Measurements from ENCODE around the gene KLF3.

Gene KLF3

DNA sequence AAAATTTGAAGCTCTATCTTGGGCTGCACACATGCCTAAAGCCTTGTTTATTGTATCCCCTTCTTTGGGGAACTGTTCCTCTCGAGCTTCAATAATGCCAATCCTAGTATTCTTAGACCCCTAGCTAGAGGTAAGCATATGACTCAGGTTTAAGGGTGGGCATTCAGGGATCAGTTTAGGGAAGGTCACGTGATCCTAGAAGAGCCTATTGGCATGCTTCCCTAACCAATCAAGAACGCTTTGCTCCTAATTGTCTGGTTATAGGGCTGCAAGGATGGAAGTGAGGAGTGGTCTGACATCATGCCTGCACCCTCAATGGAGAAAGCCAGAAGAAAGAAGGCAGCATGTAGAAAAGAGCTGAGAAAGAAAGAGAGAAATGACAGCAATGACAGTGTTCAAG is 71.9 kb downstream of the KLF3 start:
- no peak overlapping the region for H3K4me3 ChIP-seq
- peaks cover 0 to 4% (median 1%) of the 10 kb centered on the region in 4 donors for H3K4me1 ChIP-seq
- no peaks in the 10 kb centered on the region for H3K27me3 ChIP-seq
- no peaks in the 10 kb centered on the region for H3K36me3 ChIP-seq
- TF ChIP-seq, protein P1, sequence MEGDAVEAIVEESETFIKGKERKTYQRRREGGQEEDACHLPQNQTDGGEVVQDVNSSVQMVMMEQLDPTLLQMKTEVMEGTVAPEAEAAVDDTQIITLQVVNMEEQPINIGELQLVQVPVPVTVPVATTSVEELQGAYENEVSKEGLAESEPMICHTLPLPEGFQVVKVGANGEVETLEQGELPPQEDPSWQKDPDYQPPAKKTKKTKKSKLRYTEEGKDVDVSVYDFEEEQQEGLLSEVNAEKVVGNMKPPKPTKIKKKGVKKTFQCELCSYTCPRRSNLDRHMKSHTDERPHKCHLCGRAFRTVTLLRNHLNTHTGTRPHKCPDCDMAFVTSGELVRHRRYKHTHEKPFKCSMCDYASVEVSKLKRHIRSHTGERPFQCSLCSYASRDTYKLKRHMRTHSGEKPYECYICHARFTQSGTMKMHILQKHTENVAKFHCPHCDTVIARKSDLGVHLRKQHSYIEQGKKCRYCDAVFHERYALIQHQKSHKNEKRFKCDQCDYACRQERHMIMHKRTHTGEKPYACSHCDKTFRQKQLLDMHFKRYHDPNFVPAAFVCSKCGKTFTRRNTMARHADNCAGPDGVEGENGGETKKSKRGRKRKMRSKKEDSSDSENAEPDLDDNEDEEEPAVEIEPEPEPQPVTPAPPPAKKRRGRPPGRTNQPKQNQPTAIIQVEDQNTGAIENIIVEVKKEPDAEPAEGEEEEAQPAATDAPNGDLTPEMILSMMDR (IDR thresholded peaks at IDR 0.05), result no peak
- no peak overlapping the region for H3K27ac ChIP-seq
- no peak for DNase-seq
- no peaks in the 10 kb centered on the region for H3K9me3 ChIP-seq
- intact Hi-C loops (cut with DNase I; ENCODE audit: low total_unique reads), result no loop called here

DNA sequence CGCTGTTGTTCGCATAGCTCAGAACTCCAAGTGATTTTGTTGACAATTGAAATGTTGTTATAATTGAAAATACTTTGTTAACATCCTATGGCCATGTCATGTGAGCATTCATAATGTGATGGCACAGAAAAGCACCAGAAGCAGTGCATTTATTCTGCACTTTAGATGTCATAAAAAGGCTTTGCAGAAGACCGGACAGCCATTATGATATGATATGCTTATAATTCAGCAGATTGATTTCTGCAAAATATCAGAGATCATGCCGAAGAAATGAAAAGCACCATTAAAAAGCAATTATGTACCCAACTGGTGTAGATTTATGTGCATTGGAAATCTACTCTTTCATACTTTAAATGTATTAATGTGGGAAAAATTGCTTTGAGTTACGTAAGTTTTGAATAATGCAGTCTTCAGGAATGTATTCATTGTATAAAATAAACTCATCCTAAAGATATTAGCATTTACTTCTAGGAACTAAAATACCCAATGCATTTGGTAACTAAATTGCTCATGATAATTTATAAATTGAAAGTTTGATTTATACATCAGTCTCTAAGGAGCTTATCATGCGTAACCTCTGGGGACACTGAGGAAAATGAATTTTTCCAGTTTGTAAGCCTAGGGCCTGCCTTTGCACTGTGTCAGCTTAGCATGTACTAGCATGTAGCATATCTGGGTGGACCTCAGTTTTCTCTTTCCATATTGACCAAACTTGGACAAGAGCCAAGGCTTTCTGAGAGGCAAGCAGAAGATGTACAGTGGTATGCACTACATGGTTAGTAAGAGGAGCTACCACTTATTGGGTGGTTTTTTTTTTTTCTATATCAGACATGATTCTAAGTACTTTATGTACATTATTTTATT is 75.2 kb downstream of the KLF3 start:
- H3K4me1 ChIP-seq, result no peaks in the 10 kb centered on the region

DNA sequence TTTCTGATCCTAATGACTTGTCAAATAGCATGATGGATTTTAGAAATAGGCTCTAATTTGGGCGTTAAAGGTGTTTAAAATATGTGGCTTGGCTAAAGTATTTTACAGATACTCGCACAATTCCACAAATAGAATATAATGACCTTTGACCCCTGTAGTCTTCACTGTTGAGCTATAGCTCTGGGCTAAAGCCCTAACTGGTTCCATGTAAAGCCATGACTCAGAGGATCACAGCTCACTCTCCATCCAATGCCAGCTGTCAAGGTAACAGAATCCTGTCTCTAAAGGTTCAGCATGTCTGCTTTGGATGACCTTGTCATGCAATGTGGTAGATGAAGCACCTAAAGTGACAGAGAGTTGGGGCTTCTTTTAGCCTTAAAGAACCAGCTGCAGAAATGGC is 76.3 kb downstream of the KLF3 start:
- Histone ChIP-seq H3K27ac (no peak overlapping the region), H3K4me1 (no peaks in the 10 kb centered on the region), H3K27me3 (no peaks in the 10 kb centered on the region), H3K4me3 (no peak overlapping the region), H3K36me3 (no peaks in the 10 kb centered on the region), H3K9me3 (no peaks in the 10 kb centered on the region)
- no peak for DNase-seq
- TF ChIP-seq, protein P1 (IDR thresholded peaks at IDR 0.05), result no peak
- intact Hi-C loops (cut with DNase I; ENCODE audit: low total_unique reads), result no loop called here

More for the DNA sequence above, 75.2 kb downstream of the KLF3 start:
- intact Hi-C loops (cut with DNase I; ENCODE audit: low total_unique reads), result no loop called here
- no peaks in the 10 kb centered on the region for H3K36me3 ChIP-seq
- no peak overlapping the region for H3K4me3 ChIP-seq
- no peak for DNase-seq
- H3K27ac ChIP-seq, result no peak overlapping the region
- H3K27me3 ChIP-seq, result no peaks in the 10 kb centered on the region
- TF ChIP-seq, protein P1 (IDR thresholded peaks at IDR 0.05), result no peak
- H3K9me3 ChIP-seq, result no peaks in the 10 kb centered on the region

DNA sequence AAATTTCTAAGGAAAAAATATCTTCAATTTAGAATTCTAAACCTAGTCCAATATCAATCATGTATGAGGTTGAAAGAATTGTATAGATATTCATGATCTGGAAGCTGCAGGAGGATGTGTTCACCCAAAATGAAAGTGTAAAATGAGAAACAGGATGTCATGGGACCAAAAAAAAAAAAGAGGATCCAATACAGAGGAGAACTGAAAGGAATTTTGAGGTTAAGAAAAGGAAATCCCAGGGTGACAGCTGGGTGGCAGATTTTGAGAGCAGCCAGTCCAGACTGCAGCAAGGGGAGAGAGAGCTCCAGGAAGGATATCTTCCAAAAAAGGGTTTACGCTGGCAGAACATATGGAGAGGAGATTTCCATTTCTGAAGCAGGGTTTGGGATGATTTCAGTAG is 79.9 kb downstream of the KLF3 start:
- Histone ChIP-seq H3K27me3 (no peaks in the 10 kb centered on the region), H3K36me3 (no peaks in the 10 kb centered on the region), H3K9me3 (no peaks in the 10 kb centered on the region), H3K27ac (no peak overlapping the region), H3K4me1 (no peaks in the 10 kb centered on the region), H3K4me3 (no peak overlapping the region)
- TF ChIP-seq, protein P1 (IDR thresholded peaks at IDR 0.05), result no peak
- no peak for DNase-seq
- intact Hi-C loops (cut with DNase I; ENCODE audit: low total_unique reads), result no loop called here

DNA sequence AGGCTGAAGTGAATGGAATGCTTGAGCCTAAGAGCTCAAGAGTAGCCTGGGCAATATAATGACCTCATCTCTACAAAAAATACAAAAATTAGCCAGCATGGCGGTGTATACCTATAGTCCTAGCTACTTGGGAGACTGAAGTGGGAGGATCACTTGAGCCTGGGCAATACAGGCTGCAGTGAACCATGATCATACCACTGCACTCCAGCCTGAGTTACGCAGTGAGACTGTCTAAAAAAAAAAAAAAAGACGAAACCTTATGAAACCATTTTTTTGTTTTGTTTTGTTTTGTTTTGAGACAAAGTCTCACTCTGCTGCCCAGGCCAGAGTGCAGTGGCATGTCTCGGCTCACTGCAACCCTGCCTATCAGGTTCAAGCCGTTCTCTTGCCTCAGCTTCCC is 81.9 kb downstream of the KLF3 start:
- DNase-seq, result no peak
- no peaks in the 10 kb centered on the region for H3K36me3 ChIP-seq
- H3K27me3 ChIP-seq, result no peaks in the 10 kb centered on the region
- H3K27ac ChIP-seq, result no peak overlapping the region
- no peak overlapping the region for H3K4me3 ChIP-seq
- H3K4me1 ChIP-seq, result peaks cover 0 to 5% (median under 1%) of the 10 kb centered on the region in 4 donors
- H3K9me3 ChIP-seq, result no peaks in the 10 kb centered on the region
- intact Hi-C loops (cut with DNase I; ENCODE audit: low total_unique reads), result no loop called here
- TF ChIP-seq, protein P1 (IDR thresholded peaks at IDR 0.05), result no peak
